Caco-2 (cell line): ENCODE data around the gene MUC20. TPM values are rescaled to one million over a fixed set of nuclear protein-coding genes. Genes with fewer than 3 reads are reported as not detected.

ENCODE experiments used
- BruUV-seq: library from RNA; stranded (reverse); fragments of 400-500 nt; replicated peaks from 2 replicates; lab custom pipeline; 2021; lab: Mats Ljungman, UMichigan
- CTCF ChIA-PET: fragments of 300-600 bp; sonication (Branson Sonifier 250); formaldehyde crosslinking; loops from one replicate; lab custom pipeline; 2022; ENCODE audit warnings: antibody characterized with exemption; lab: Charles Lee
- POLR2A ChIA-PET: fragments of 300-600 bp; sonication (Branson Sonifier 250); formaldehyde crosslinking; loops from one replicate; lab custom pipeline; 2022; ENCODE audit warnings: antibody characterized with exemption; lab: Charles Lee
- DNase-seq, 2 experiments: peaks; one replicate each; pipeline versions ENCODE4 v3.0.0 to v3.0.0-alpha.2; 2020 to 2022
- H3K27me3 ChIP-seq: replicated peaks from 2 replicates; pipeline ENCODE4 v1.6.0; 2011; ENCODE audit warnings: low read length; ENCODE audit not compliant: control insufficient read depth, insufficient read depth
- H3K36me3 ChIP-seq: 2 replicates; pipeline ENCODE4 v1.5.1; 2011; ENCODE audit warnings: low read length; ENCODE audit not compliant: control insufficient read depth, insufficient read depth
- H3K4me1 ChIP-seq: fragments of 250-450 bp; sonication (Bioruptor Pico); 2 replicates; pipeline ENCODE4 v1.5.1; 2020; ENCODE audit warnings: mild to moderate bottlenecking
- H3K4me3 ChIP-seq: 2 replicates; pipeline ENCODE4 v1.5.1; 2011; ENCODE audit warnings: low read depth, mild to moderate bottlenecking, control low read depth, low read length
- H3K9me3 ChIP-seq: fragments of 250-450 bp; sonication (Bioruptor Pico); 2 replicates; pipeline ENCODE4 v1.5.1; 2020; ENCODE audit warnings: mild to moderate bottlenecking, moderate library complexity
- H3K27ac Mint-ChIP-seq: one replicate; pipeline ENCODE4 v1.8.0; 2022; ENCODE audit warnings: mixed read lengths; ENCODE audit not compliant: unreplicated experiment
- H3K27me3 Mint-ChIP-seq: one replicate; pipeline ENCODE4 v1.8.0; 2022; ENCODE audit warnings: mixed read lengths; ENCODE audit not compliant: insufficient read depth, unreplicated experiment
- H3K36me3 Mint-ChIP-seq: one replicate; pipeline ENCODE4 v1.8.0; 2022; ENCODE audit warnings: mild to moderate bottlenecking, mixed read lengths; ENCODE audit not compliant: insufficient read depth, unreplicated experiment
- H3K4me1 Mint-ChIP-seq: one replicate; pipeline ENCODE4 v1.8.0; 2022; ENCODE audit warnings: low read depth, mixed read lengths; ENCODE audit not compliant: unreplicated experiment
- H3K4me3 Mint-ChIP-seq: one replicate; pipeline ENCODE4 v1.8.0; 2022; ENCODE audit warnings: mild to moderate bottlenecking, moderate library complexity, mixed read lengths; ENCODE audit not compliant: unreplicated experiment
- H3K9me3 Mint-ChIP-seq: one replicate; pipeline ENCODE4 v1.8.0; 2022; ENCODE audit warnings: mixed read lengths; ENCODE audit not compliant: unreplicated experiment
- intact Hi-C: fragments of 100-400 bp; cut with micrococcal nuclease; formaldehyde crosslinking; loops from one replicate; pipeline ENCODE4 v1.10.0; 2022; ENCODE audit not compliant: unreplicated experiment
- total RNA-seq: library from RNA; stranded (reverse); gene quantifications from 2 replicates; pipeline ENCODE4 v1.2.3, GENCODE V29; 2022
- TF ChIP-seq, protein P1 (sequence below), 2 experiments: fragments of 200-600 bp in 1 of 2; IDR thresholded peaks; 1 replicate in 1 of 2; 2 replicates in 1 of 2; pipeline versions ENCODE4 v1.5.1 to v1.8.0; 2011 to 2022; ENCODE audit warnings: antibody characterized with exemption in 1 of 2, control low read depth in 1 of 2, inconsistent platforms in 1 of 2, low read depth in 1 of 2, low read length in 1 of 2, mild to moderate bottlenecking in 1 of 2, moderate library complexity in 1 of 2; ENCODE audit not compliant: insufficient read depth in 1 of 2, severe bottlenecking in 1 of 2, unreplicated experiment in 1 of 2

Gene MUC20
- total RNA-seq, 1 experiment from 2014 or later, result 0.88 TPM

DNA sequence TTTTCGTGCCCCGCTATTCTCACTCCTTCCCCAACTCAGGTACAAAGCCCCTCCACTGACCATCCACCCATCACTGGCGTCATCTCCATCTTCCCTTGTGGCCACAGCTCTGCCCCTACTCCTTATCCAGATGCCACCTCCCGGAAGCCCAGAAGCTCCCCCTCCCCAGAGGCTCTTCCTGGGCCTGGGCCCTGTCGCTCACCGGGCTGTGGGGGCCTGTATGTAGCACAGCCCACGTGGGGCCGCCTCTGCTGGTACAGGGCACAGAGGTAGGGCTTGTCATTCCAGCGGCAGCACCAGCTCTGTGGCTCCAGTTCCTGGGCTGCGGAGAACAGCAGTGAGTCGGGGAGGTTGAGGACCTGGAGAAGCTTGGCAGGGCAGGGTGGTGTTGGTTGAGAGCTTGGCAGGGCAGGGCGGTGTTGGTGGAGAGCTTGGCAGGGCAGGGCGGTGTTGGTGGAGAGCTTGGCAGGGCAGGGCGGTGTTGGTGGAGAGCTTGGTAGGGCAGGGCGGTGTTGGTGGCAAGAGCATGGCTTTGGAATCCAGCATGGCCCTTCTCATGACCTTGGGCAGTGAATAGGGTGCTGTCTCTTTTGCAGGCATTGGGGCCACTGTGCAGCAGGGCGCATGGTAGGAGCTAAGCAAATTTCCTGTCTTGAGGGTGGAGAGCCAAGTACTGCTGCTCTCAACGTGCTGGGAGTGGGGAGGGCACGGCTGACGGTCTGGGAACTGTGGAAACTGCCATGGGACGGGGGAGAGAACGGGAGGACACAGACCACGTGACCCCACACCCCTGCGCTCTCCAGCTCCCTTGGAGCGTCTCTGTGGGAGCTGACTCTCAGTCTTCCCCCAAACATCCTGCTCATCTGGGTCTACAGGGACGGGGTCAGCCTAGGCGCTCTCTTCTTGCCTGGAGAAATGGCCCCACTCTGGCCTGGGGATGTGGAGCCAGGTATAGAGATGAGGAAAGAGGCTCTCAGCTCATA is 43.4 kb downstream of the MUC20 start:
- ChIA-PET CTCF (no interaction called here), POLR2A (no interaction called here)
- Histone ChIP-seq H3K4me1 (no peaks in the 10 kb centered on the region), H3K4me3 (no peak overlapping the region), H3K27me3 (no peaks in the 10 kb centered on the region), H3K36me3 (no peaks in the 10 kb centered on the region), H3K9me3 (no peaks in the 10 kb centered on the region)
- H3K27ac Mint-ChIP-seq, result no peak overlapping the region
- H3K9me3 Mint-ChIP-seq, result no peaks in the 10 kb centered on the region
- H3K27me3 Mint-ChIP-seq, result peaks cover 7% of the 10 kb centered on the region
- intact Hi-C loops, result no loop called here
- no peak overlapping the region for H3K4me3 Mint-ChIP-seq
- BruUV-seq, result no TSS peak
- DNase-seq, result no peak
- no peaks in the 10 kb centered on the region for H3K4me1 Mint-ChIP-seq
- no peaks in the 10 kb centered on the region for H3K36me3 Mint-ChIP-seq
- TF ChIP-seq, protein P1, sequence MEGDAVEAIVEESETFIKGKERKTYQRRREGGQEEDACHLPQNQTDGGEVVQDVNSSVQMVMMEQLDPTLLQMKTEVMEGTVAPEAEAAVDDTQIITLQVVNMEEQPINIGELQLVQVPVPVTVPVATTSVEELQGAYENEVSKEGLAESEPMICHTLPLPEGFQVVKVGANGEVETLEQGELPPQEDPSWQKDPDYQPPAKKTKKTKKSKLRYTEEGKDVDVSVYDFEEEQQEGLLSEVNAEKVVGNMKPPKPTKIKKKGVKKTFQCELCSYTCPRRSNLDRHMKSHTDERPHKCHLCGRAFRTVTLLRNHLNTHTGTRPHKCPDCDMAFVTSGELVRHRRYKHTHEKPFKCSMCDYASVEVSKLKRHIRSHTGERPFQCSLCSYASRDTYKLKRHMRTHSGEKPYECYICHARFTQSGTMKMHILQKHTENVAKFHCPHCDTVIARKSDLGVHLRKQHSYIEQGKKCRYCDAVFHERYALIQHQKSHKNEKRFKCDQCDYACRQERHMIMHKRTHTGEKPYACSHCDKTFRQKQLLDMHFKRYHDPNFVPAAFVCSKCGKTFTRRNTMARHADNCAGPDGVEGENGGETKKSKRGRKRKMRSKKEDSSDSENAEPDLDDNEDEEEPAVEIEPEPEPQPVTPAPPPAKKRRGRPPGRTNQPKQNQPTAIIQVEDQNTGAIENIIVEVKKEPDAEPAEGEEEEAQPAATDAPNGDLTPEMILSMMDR (IDR thresholded peaks at IDR 0.05; ENCODE audit: insufficient read depth in 1 of 2, low read depth in 1 of 2, low read length in 1 of 2, severe bottlenecking in 1 of 2, unreplicated experiment in 1 of 2), result no peak

DNA sequence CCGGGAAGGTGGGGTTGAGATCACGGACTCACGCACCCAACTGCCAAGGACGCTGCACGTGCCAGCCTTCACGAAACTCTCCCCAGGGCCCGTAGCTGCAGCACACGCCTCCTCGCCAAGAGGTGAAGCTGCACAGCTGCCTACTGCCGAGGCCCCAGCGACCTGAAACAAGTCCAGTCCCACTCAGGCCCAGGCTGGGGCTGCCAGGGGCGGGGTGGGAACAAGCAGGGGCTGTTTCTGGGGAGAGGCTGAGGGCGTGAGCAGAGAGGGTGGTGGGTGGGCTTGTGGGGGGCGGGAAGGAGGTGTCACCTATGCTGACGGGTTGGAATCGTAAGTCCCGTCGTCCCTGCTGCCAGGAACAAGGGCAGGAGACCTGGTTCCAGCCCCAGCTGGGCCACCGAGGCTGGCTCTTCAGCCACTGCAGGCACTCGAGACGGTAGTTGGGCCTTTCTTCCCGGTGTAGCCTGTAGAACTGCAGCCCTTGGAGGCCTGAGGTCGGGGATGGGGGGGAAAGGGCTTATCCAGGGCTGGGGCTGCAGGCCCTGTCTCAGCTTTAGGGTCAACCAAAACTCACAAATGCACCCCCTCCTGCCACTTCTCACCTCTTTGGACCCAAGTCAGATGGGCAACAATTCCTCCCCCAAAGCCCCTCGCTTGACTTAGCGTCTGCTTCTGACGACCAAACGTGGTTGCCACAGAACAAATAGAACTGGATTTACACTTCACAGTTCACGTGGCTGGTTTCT is 44.4 kb downstream of the MUC20 start:
- no peak overlapping the region for H3K4me3 ChIP-seq
- no peaks in the 10 kb centered on the region for H3K4me1 ChIP-seq
- Mint-ChIP-seq H3K27ac (no peak overlapping the region), H3K9me3 (no peaks in the 10 kb centered on the region), H3K36me3 (no peaks in the 10 kb centered on the region), H3K4me1 (no peaks in the 10 kb centered on the region), H3K27me3 (peaks cover 4% of the 10 kb centered on the region), H3K4me3 (no peak overlapping the region)
- TF ChIP-seq, protein P1 (IDR thresholded peaks at IDR 0.05; ENCODE audit: insufficient read depth in 1 of 2, low read depth in 1 of 2, low read length in 1 of 2, severe bottlenecking in 1 of 2, unreplicated experiment in 1 of 2), result no peak
- H3K36me3 ChIP-seq, result no peaks in the 10 kb centered on the region
- POLR2A ChIA-PET, result no interaction called here
- intact Hi-C loops, result no loop called here
- DNase-seq, result no peak
- CTCF ChIA-PET, result no interaction called here
- no TSS peak for BruUV-seq
- no peaks in the 10 kb centered on the region for H3K27me3 ChIP-seq
- no peaks in the 10 kb centered on the region for H3K9me3 ChIP-seq

DNA sequence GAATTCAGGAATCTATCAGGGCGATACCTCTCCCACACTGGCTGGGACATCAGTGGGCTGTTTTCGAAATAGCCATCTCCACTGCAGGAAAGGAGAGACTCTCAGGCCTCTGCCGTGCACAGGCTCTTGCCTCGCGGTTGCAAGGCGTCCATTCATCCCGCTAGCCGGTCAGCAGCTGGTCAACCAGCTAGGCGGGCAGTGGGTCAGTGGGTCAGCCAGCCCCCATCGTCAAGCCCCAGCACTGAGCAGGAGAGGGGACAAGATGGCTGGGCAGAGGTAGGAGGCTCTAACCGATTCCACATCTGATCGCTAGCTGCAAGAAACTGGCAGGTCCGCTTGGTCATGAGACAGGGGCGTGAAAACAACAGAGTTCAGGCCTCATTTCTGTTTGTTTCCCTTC is 45.9 kb downstream of the MUC20 start:
- no peak overlapping the region for H3K4me3 Mint-ChIP-seq
- Histone ChIP-seq H3K27me3 (no peaks in the 10 kb centered on the region), H3K36me3 (no peaks in the 10 kb centered on the region), H3K4me3 (no peak overlapping the region), H3K4me1 (no peaks in the 10 kb centered on the region), H3K9me3 (no peaks in the 10 kb centered on the region)
- TF ChIP-seq, protein P1 (IDR thresholded peaks at IDR 0.05; ENCODE audit: insufficient read depth in 1 of 2, low read depth in 1 of 2, low read length in 1 of 2, severe bottlenecking in 1 of 2, unreplicated experiment in 1 of 2), result no peak
- no TSS peak for BruUV-seq
- intact Hi-C loops, result no loop called here
- no peak for DNase-seq
- no peaks in the 10 kb centered on the region for H3K36me3 Mint-ChIP-seq
- H3K9me3 Mint-ChIP-seq, result no peaks in the 10 kb centered on the region
- ChIA-PET CTCF (no interaction called here), POLR2A (interaction anchor here (0.5 kb wide), 1 partner anchor 74 kb away, joined by 3 read pairs; no protein-coding TSS in a partner anchor)
- H3K27me3 Mint-ChIP-seq, result no peaks in the 10 kb centered on the region
- H3K27ac Mint-ChIP-seq, result no peak overlapping the region
- no peaks in the 10 kb centered on the region for H3K4me1 Mint-ChIP-seq
